ENCODE data around the gene ZNF394.

DNA sequence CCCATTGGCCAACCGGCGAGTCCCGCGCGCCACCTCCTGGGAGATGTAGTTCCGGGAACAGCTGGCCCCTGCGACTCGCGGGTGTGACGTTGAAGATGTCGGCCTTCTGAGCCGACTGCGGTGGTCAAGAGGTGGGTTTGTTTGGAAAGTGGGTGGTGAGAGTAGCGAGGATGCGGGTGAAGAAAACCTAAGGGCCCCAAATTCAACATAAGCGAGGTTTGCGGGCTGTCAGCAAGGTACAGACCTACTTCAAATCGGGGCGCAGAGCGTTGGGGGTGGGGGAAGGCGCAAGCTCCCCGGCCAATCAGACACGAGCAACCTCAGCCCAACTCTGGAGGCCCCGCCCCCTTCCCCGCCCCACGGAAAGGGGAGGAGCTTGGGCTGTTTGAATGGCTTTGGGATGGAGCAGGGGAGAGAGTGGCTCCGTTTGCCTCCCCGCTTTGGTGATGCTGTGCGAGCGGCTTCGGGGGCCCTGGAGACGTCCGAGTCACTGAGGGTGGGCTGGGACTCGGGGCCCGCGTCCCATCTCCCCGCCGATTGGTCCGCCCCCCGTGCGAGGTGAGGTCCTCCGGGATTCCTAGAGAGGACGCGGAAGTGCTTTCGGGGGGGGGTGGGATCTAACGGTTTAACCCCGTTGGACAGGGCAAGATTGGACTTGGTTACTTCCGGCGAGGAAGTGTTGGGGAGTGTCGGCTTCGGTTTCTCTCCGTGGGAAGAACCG is 4.7 kb upstream of the ZNF394 start, which contains the start of gene ZKSCAN5:
- TF ChIP-seq CTCF (conservative IDR thresholded peaks at IDR 0.05 in 1 of 2, IDR thresholded peaks at IDR 0.05 in 1 of 2; ENCODE audit: extremely low read depth in 1 of 2, insufficient read depth in 1 of 2, low read depth in 1 of 2, low read length in 2 of 2) = peak in 1 of 2 donors; percentile 9
- no peak for TF ChIP-seq EZH2 (IDR thresholded peaks at IDR 0.05; ENCODE audit: borderline replicate concordance, low read length)
